ENCODE data around the gene WFIKKN2.
A peak's percentile ranks its signal among the peaks of the same experiment; 100 is the strongest.
"Not testable (repeated sequence)": the region's sequence is repeated elsewhere in the genome, so short reads cannot be mapped to it uniquely, and the experiment has no call there.

WFIKKN2 gene

GRCh38 chr17:50803676-50804075 is 31.7 kb upstream of the WFIKKN2 start:
- H3F3A ChIP-seq (ENCODE audit: insufficient read depth, low read length) = no peaks in the 10 kb centered on the region
- H3K9ac ChIP-seq (ENCODE audit: low read length) = no peak overlapping the region
- H3K4me3 ChIP-seq (ENCODE audit: low read depth, low read length, poor library complexity, severe bottlenecking) = no peak overlapping the region
- H3K9me2 ChIP-seq (ENCODE audit: low read depth, low read length) = no peaks in the 10 kb centered on the region
- no peaks in the 10 kb centered on the region for H3K4me1 ChIP-seq (ENCODE audit: insufficient read depth, low read length, severe bottlenecking)
- peaks cover 4% of the 10 kb centered on the region; the same call in 1 of the 2 replicates for H3K27me3 ChIP-seq (ENCODE audit: insufficient read depth, low read length)
- no peaks in the 10 kb centered on the region for H3K36me3 ChIP-seq (ENCODE audit: insufficient read depth, low read length)
- no peak overlapping the region for H3K4me2 ChIP-seq (ENCODE audit: low read length)
- no peak for TF ChIP-seq EZH2 (IDR thresholded peaks at IDR 0.05; ENCODE audit: borderline replicate concordance, low read length)
- TF ChIP-seq CTCF (IDR thresholded peaks at IDR 0.05; ENCODE audit: low read length) = no peak
- no peak overlapping the region for H2AFZ ChIP-seq (ENCODE audit: low read length)
- H3K9me3 ChIP-seq (ENCODE audit: low read length) = no peaks in the 10 kb centered on the region
- no peaks in the 10 kb centered on the region for H4K20me1 ChIP-seq (ENCODE audit: insufficient read depth, low read length)
- no peaks in the 10 kb centered on the region for H3K79me2 ChIP-seq (ENCODE audit: insufficient read depth, low read length)
- H3K27ac ChIP-seq (ENCODE audit: low read depth, low read length, poor library complexity, severe bottlenecking) = no peak overlapping the region

DNA sequence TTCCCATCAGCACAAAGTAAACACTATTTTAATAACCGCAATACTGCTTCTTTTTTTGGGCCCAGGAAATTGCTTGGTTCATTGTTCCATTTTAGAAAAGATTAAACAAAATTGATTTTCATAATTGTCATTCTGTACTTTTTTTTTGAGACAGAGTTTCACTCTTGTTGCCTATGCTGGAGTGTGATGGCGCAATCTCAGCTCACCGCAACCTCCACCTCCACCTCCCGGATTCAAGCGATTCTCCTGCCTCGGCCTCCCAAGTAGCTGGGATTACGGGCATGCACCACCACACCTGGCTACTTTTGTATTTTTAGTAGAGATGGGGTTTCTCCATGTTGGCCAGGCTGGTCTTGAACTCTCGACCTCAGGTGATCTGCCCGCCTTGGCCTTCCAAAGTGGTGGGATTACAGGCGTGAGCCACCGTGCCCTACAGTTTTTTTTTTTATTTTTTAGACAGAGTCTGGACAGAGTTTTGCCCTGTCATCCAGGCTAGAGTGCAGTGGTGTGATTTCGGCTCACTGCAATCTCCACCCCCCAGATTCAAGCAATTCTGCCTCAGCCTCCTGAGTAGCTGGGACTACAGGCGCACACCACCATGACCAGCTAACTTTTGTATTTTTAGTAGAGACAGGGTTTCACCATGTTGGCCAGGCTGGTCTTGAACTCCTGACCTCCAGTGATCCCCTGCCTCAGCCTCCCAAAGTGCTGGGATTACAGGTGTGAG is 30.5 kb upstream of the WFIKKN2 start:
- not testable (repeated sequence) for H4K20me1 ChIP-seq (ENCODE audit: insufficient read depth, low read length); H3K4me2 ChIP-seq (ENCODE audit: low read length); H3K9me3 ChIP-seq (ENCODE audit: low read length); H3K79me2 ChIP-seq (ENCODE audit: insufficient read depth, low read length); H3K27ac ChIP-seq (ENCODE audit: low read depth, low read length, poor library complexity, severe bottlenecking); H3K4me3 ChIP-seq (ENCODE audit: low read depth, low read length, poor library complexity, severe bottlenecking); H3K4me1 ChIP-seq (ENCODE audit: insufficient read depth, low read length, severe bottlenecking); H2AFZ ChIP-seq (ENCODE audit: low read length); H3F3A ChIP-seq (ENCODE audit: insufficient read depth, low read length); H3K27me3 ChIP-seq (ENCODE audit: insufficient read depth, low read length); H3K9me2 ChIP-seq (ENCODE audit: low read depth, low read length); H3K9ac ChIP-seq (ENCODE audit: low read length); H3K36me3 ChIP-seq (ENCODE audit: insufficient read depth, low read length)

GRCh38 chr17:50805486-50805885 is 29.9 kb upstream of the WFIKKN2 start:
- no peak overlapping the region for H2AFZ ChIP-seq (ENCODE audit: low read length)
- H3K27ac ChIP-seq (ENCODE audit: low read depth, low read length, poor library complexity, severe bottlenecking) = no peak overlapping the region
- no peaks in the 10 kb centered on the region for H3F3A ChIP-seq (ENCODE audit: insufficient read depth, low read length)
- no peaks in the 10 kb centered on the region for H3K9me3 ChIP-seq (ENCODE audit: low read length)
- H3K4me3 ChIP-seq (ENCODE audit: low read depth, low read length, poor library complexity, severe bottlenecking) = no peak overlapping the region
- TF ChIP-seq CTCF (IDR thresholded peaks at IDR 0.05; ENCODE audit: low read length) (no peak), EZH2 (IDR thresholded peaks at IDR 0.05; ENCODE audit: borderline replicate concordance, low read length) (no peak)
- H3K4me1 ChIP-seq (ENCODE audit: insufficient read depth, low read length, severe bottlenecking) = no peaks in the 10 kb centered on the region
- H3K9me2 ChIP-seq (ENCODE audit: low read depth, low read length) = no peaks in the 10 kb centered on the region
- H3K9ac ChIP-seq (ENCODE audit: low read length) = no peak overlapping the region
- no peak overlapping the region for H3K4me2 ChIP-seq (ENCODE audit: low read length)
- H3K27me3 ChIP-seq (ENCODE audit: insufficient read depth, low read length) = 0 out of 2 replicates have a peak, but pooled peaks cover under 1% of the 10 kb centered on the region
- no peaks in the 10 kb centered on the region for H3K79me2 ChIP-seq (ENCODE audit: insufficient read depth, low read length)
- no peaks in the 10 kb centered on the region for H3K36me3 ChIP-seq (ENCODE audit: insufficient read depth, low read length)
- H4K20me1 ChIP-seq (ENCODE audit: insufficient read depth, low read length) = no peaks in the 10 kb centered on the region

DNA sequence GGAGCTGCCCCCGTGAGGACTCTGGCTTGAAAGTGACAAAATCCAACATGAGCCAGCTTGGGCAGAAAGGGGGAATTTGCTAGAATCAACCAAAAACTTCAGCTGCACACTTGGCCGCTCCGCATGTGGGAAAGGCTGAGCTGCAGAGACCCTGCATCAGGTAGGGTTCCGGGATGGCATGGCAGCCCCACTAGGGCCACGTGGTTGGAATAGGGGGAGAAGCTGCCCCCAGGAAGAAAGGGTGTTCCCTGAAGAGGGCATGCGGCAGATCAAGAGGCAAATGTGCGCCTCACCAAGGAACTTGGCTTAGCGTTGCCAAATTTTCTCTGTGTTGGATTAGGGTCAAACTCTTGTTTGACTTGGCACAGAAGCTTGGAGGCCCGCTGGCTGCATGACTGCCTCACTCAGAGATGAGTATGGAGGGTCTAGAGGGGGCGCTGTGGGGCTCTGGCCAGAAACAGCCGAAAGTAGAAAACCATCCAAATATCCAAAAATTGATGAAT is 29.2 kb upstream of the WFIKKN2 start:
- H2AFZ ChIP-seq (ENCODE audit: low read length) = no peak overlapping the region
- H3K9me2 ChIP-seq (ENCODE audit: low read depth, low read length) = no peaks in the 10 kb centered on the region
- no peaks in the 10 kb centered on the region for H3K36me3 ChIP-seq (ENCODE audit: insufficient read depth, low read length)
- no peak overlapping the region for H3K4me2 ChIP-seq (ENCODE audit: low read length)
- H3F3A ChIP-seq (ENCODE audit: insufficient read depth, low read length) = no peaks in the 10 kb centered on the region
- H3K9me3 ChIP-seq (ENCODE audit: low read length) = no peaks in the 10 kb centered on the region
- H3K4me3 ChIP-seq (ENCODE audit: low read depth, low read length, poor library complexity, severe bottlenecking) = no peak overlapping the region
- no peaks in the 10 kb centered on the region for H3K79me2 ChIP-seq (ENCODE audit: insufficient read depth, low read length)
- H4K20me1 ChIP-seq (ENCODE audit: insufficient read depth, low read length) = no peaks in the 10 kb centered on the region
- no peak overlapping the region for H3K9ac ChIP-seq (ENCODE audit: low read length)
- no peaks in the 10 kb centered on the region for H3K4me1 ChIP-seq (ENCODE audit: insufficient read depth, low read length, severe bottlenecking)
- no peak overlapping the region for H3K27ac ChIP-seq (ENCODE audit: low read depth, low read length, poor library complexity, severe bottlenecking)
- no peaks in the 10 kb centered on the region for H3K27me3 ChIP-seq (ENCODE audit: insufficient read depth, low read length)
- peak; percentile 38; the same call in 1 of the 2 replicates for TF ChIP-seq CTCF (IDR thresholded peaks at IDR 0.05; ENCODE audit: low read length)
- no peak for TF ChIP-seq EZH2 (IDR thresholded peaks at IDR 0.05; ENCODE audit: borderline replicate concordance, low read length)

Data from OCI-LY1 (cell line).